HG03108 (cell line): ENCODE measurements around the gene LRP5.

Experiments used
- ATAC-seq: cut with Tn5 transposase; IDR thresholded peaks from one replicate; pipeline ENCODE4 v1.9.1; 2021; ENCODE audit warnings: moderate library complexity; ENCODE audit not compliant: unreplicated experiment

The LRP5 gene

GRCh38 chr11:68308068-68308467 lies 4.3 kb upstream of the LRP5 start:
- no peak for ATAC-seq

- no peak for ATAC-seq
Measured at GRCh38 chr11:68309621-68310185, 2.7 kb upstream of the LRP5 start.

GRCh38 chr11:68311160-68312116 lies 953 bp upstream of the LRP5 start:
- no peak for ATAC-seq

- no peak for ATAC-seq
Measured at GRCh38 chr11:68312780-68313573, 586 bp downstream of the LRP5 start.

GRCh38 chr11:68313574-68314202 lies 1.3 kb downstream of the LRP5 start:
- no peak for ATAC-seq

GRCh38 chr11:68314203-68315170 lies 2.1 kb downstream of the LRP5 start:
- no peak for ATAC-seq

GRCh38 chr11:68315171-68315920 lies 3.0 kb downstream of the LRP5 start:
- ATAC-seq: no peak

- no peak for ATAC-seq
Measured at GRCh38 chr11:68317147-68317785, 4.9 kb downstream of the LRP5 start.

GRCh38 chr11:68321293-68322051 lies 9.1 kb downstream of the LRP5 start:
- ATAC-seq: no peak

GRCh38 chr11:68322052-68322430 lies 9.7 kb downstream of the LRP5 start:
- no peak for ATAC-seq

- ATAC-seq: no peak
Measured at GRCh38 chr11:68324241-68324640, 11.8 kb downstream of the LRP5 start.

GRCh38 chr11:68324695-68325094 lies 12.3 kb downstream of the LRP5 start:
- ATAC-seq: no peak

GRCh38 chr11:68325183-68325906 lies 13.0 kb downstream of the LRP5 start:
- ATAC-seq: no peak

- no peak for ATAC-seq
Measured at GRCh38 chr11:68325907-68326220, 13.5 kb downstream of the LRP5 start.

GRCh38 chr11:68326334-68327215 lies 14.2 kb downstream of the LRP5 start:
- ATAC-seq: no peak

GRCh38 chr11:68327586-68328370 lies 15.4 kb downstream of the LRP5 start:
- no peak for ATAC-seq
